Kidney (tissue), 14 donors: ENCODE data around the gene TRAPPC5. TPM values are rescaled to one million over a fixed set of nuclear protein-coding genes. Genes with fewer than 3 reads are reported as not detected.

Experiments used
- DNase-seq, 5 donors: peaks; one replicate each; pipeline ENCODE4 v3.0.0-alpha.2; 2013 to 2020
- FAIRE-seq: peaks from 2 replicates; lab custom pipeline; 2012; peaks lifted over from hg19 to GRCh38; lab: Jason Lieb, UNC
- H3K27ac ChIP-seq, 2 donors: one replicate each; pipeline ENCODE4 v1.7.0; 2013; ENCODE audit warnings: low read depth in 2 of 2, low read length in 2 of 2, inconsistent platforms in 1 of 2
- H3K27me3 ChIP-seq: one replicate; pipeline ENCODE4 v1.7.1; 2013; ENCODE audit warnings: low read length, inconsistent platforms; ENCODE audit not compliant: control insufficient read depth, insufficient read depth
- H3K36me3 ChIP-seq, 3 donors: one replicate each; pipeline versions ENCODE4 v1.7.0 to v1.7.1; 2013; ENCODE audit warnings: low read length in 3 of 3, control low read depth in 1 of 3, inconsistent platforms in 1 of 3; ENCODE audit not compliant: insufficient read depth in 3 of 3, control insufficient read depth in 2 of 3
- H3K4me1 ChIP-seq, 3 donors: one replicate each; pipeline versions ENCODE4 v1.7.0 to v1.7.1; 2013; ENCODE audit warnings: low read length in 3 of 3, inconsistent platforms in 1 of 3, low read depth in 1 of 3; ENCODE audit not compliant: control insufficient read depth in 2 of 3, insufficient read depth in 2 of 3
- H3K4me3 ChIP-seq, 3 donors: one replicate each; pipeline versions ENCODE4 v1.7.0 to v1.8.1; 2013; ENCODE audit warnings: low read length in 3 of 3, control low read depth in 1 of 3, inconsistent platforms in 1 of 3
- H3K9ac ChIP-seq, 3 donors: one replicate each; pipeline versions ENCODE4 v1.7.0 to v1.7.1; 2013; ENCODE audit warnings: low read length in 3 of 3, control low read depth in 1 of 3, inconsistent platforms in 1 of 3
- H3K9me3 ChIP-seq, 3 donors: one replicate each; pipeline versions ENCODE4 v1.7.0 to v1.7.1; 2013; ENCODE audit warnings: low read length in 3 of 3, control low read depth in 1 of 3, inconsistent platforms in 1 of 3; ENCODE audit not compliant: control insufficient read depth in 2 of 3, insufficient read depth in 1 of 3
- intact Hi-C: fragments of 100-400 bp; cut with DNase I; formaldehyde crosslinking; loops from one replicate; pipeline ENCODE4 v1.11.1; 2022
- polyA plus RNA-seq: library from polyadenylated mRNA; stranded (reverse); fragments of 350-450 nt; fragmentation: Illumina TruSeq; extraction: RNeasy Lipid Tissue Mini Kit (QIAGEN cat#74804); gene quantifications from one replicate; pipeline ENCODE4 v1.2.3, GENCODE V29; 2014; ENCODE audit warnings: low read depth, low replicate concordance; ENCODE audit not compliant: insufficient read depth
- total RNA-seq: library from RNA; stranded (reverse); fragmentation: NEBNext Ultra II Directional; extraction: Animal tissue kit (Norgen Biotek cat#: 25700); gene quantifications from one replicate; pipeline ENCODE4 v1.2.1, GENCODE V29; 2021
- TF ChIP-seq, protein P1 (sequence below): IDR thresholded peaks from 3 replicates; pipeline ENCODE4 v1.5.1; 2012; ENCODE audit warnings: mild to moderate bottlenecking, moderate library complexity, borderline replicate concordance; ENCODE audit not compliant: insufficient read depth; ENCODE audit errors: extremely low read depth
- donor health status: control.
- donor health status: control.
- donor health status: control.
- donor health status: control.
- donor health status: control.
- donor health status: DM: yes; HTN: yes; CAD: no.
- donor health status: Normal renal cell carcinoma (clear cell type).

TRAPPC5 gene
- total and polyA plus RNA-seq, 2 donors from 2014 or later: 82.6 to 222 TPM

GRCh38 chr19:7720351-7720750 lies 39.7 kb downstream of the TRAPPC5 start:
- Histone ChIP-seq H3K36me3 (no peaks in the 10 kb centered on the region), H3K4me1 (no peaks in the 10 kb centered on the region), H3K4me3 (no peak overlapping the region), H3K9me3 (peaks cover 0 to 4% (median 2%) of the 10 kb centered on the region in 3 donors), H3K9ac (no peak overlapping the region), H3K27me3 (no peaks in the 10 kb centered on the region), H3K27ac (no peak overlapping the region)
- TF ChIP-seq, protein P1, sequence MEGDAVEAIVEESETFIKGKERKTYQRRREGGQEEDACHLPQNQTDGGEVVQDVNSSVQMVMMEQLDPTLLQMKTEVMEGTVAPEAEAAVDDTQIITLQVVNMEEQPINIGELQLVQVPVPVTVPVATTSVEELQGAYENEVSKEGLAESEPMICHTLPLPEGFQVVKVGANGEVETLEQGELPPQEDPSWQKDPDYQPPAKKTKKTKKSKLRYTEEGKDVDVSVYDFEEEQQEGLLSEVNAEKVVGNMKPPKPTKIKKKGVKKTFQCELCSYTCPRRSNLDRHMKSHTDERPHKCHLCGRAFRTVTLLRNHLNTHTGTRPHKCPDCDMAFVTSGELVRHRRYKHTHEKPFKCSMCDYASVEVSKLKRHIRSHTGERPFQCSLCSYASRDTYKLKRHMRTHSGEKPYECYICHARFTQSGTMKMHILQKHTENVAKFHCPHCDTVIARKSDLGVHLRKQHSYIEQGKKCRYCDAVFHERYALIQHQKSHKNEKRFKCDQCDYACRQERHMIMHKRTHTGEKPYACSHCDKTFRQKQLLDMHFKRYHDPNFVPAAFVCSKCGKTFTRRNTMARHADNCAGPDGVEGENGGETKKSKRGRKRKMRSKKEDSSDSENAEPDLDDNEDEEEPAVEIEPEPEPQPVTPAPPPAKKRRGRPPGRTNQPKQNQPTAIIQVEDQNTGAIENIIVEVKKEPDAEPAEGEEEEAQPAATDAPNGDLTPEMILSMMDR: no peak
- intact Hi-C loops: no loop called here
- FAIRE-seq (no peak), DNase-seq (no peak)

DNA sequence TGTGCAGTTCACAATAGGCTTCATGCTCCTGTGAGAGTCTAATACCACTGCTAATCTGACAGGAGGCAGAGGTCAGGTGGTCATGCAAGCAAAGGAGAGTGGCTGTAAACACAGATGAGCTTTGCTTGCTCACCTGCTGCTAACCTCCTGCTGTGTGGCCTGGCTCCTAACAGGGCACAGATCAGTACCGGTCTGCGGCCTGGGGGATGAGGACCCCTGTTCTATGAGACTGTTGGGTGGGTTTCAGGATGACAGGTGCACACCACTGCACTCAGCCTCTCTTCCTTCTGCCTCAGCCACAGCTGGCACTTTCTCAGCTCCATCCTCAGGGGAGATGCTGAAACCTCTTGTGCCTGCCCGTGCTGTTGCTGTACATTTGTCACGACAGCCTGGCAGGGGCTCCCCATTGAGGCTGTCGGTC lies 41.6 kb downstream of the TRAPPC5 start:
- H3K27ac ChIP-seq: no peak overlapping the region
- DNase-seq (no peak), FAIRE-seq (no peak)
- H3K9me3 ChIP-seq: no peaks in the 10 kb centered on the region
- no peaks in the 10 kb centered on the region for H3K27me3 ChIP-seq
- no peaks in the 10 kb centered on the region for H3K4me1 ChIP-seq
- no peak overlapping the region for H3K4me3 ChIP-seq
- intact Hi-C loops: no loop called here
- no peaks in the 10 kb centered on the region for H3K36me3 ChIP-seq
- TF ChIP-seq, protein P1: no peak
- no peak overlapping the region for H3K9ac ChIP-seq

DNA sequence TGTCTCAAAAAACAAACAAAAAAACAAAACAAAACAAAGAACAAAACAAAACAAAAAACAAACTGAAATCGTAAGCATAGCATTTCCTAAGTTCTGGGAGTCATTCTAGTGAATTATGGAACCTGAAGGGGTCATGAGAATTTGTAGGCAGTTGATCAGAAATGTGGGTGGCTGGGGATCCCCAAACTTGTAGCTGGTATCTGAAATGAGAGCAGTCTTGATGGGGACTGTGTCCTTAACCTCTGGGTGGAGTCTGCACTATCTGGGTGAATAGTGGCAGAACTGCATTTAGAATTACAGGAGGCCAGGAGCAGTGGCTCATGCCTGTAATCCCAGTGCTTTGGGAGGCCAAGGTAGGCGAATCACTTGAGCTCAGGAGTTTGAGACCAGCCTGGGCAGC lies 45.2 kb downstream of the TRAPPC5 start:
- DNase-seq: no peak
- H3K27ac ChIP-seq: no peak overlapping the region
- intact Hi-C loops: no loop called here
- H3K27me3 ChIP-seq: peaks cover 11% of the 10 kb centered on the region
- no peaks in the 10 kb centered on the region for H3K9me3 ChIP-seq
- H3K36me3 ChIP-seq: no peaks in the 10 kb centered on the region
- FAIRE-seq: no peak
- H3K4me1 ChIP-seq: no peaks in the 10 kb centered on the region
- no peak overlapping the region for H3K9ac ChIP-seq
- H3K4me3 ChIP-seq: no peak overlapping the region
- TF ChIP-seq, protein P1: no peak

DNA sequence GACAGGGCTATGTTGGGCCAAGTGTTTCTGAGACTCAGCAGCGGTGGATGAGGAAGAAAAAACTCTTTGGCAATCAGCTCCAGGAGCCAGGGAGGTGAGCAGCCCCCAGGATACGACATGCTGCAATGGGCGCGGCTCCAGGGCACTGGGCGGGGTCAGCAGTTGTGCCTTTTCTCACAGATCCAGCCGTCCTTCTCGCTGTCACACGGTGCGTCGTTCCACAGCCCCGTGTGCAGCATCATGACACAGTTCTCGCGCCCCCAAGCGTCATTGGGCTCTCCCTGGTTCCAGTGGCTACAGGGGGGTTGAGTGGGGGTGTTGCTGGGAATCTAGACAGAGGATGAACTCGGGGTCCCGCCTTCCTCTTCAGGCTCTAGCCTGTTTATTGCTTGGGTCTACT lies 48.6 kb downstream of the TRAPPC5 start:
- no peak for DNase-seq
- H3K27ac ChIP-seq: no peak overlapping the region
- H3K4me3 ChIP-seq: no peak overlapping the region
- intact Hi-C loops: no loop called here
- peaks cover 18% of the 10 kb centered on the region for H3K27me3 ChIP-seq
- TF ChIP-seq, protein P1: no peak
- no peaks in the 10 kb centered on the region for H3K36me3 ChIP-seq
- FAIRE-seq: no peak
- H3K9me3 ChIP-seq: no peaks in the 10 kb centered on the region
- H3K9ac ChIP-seq: no peak overlapping the region
- H3K4me1 ChIP-seq: no peaks in the 10 kb centered on the region
